Measurements from ENCODE around the gene FAM20C.
A peak's percentile ranks its signal among the peaks of the same experiment; 100 is the strongest.

The FAM20C gene

GRCh38 chr7:191981-192649 is at the start of gene FAM20C:
Gene FAM20C, plus strand, starts transcription at chr7:192571. Its CDS starts 629 bp downstream, at chr7:193200.
- no peak for DNase-seq

GRCh38 chr7:143145-143751 is 49.1 kb upstream of the FAM20C start:
- no peak for DNase-seq

- DNase-seq = no peak
These were observed 48.4 kb upstream of the FAM20C start for GRCh38 chr7:143811-144453.

GRCh38 chr7:144454-144826 is 47.9 kb upstream of the FAM20C start:
- no peak for DNase-seq

- no peak for DNase-seq
These were observed 46.5 kb upstream of the FAM20C start for GRCh38 chr7:145863-146262.

GRCh38 chr7:148543-148931 is 43.8 kb upstream of the FAM20C start:
- DNase-seq = no peak

- DNase-seq = peak; percentile 26
These were observed 43.2 kb upstream of the FAM20C start for GRCh38 chr7:148932-149790.

- no peak for DNase-seq
These were observed 42.4 kb upstream of the FAM20C start for GRCh38 chr7:149791-150636.

- DNase-seq = no peak
These were observed 41.6 kb upstream of the FAM20C start for GRCh38 chr7:150811-151221.

GRCh38 chr7:151346-152050 is 40.9 kb upstream of the FAM20C start:
- no peak for DNase-seq

- no peak for DNase-seq
These were observed 39.5 kb upstream of the FAM20C start for GRCh38 chr7:152702-153391.

- no peak for DNase-seq
These were observed 38.8 kb upstream of the FAM20C start for GRCh38 chr7:153604-154003.

- DNase-seq = no peak
These were observed 38.1 kb upstream of the FAM20C start for GRCh38 chr7:154096-154799.

- DNase-seq = no peak
These were observed 36.9 kb upstream of the FAM20C start for GRCh38 chr7:155469-155900.

GRCh38 chr7:156111-157007 is 36.0 kb upstream of the FAM20C start:
- DNase-seq = no peak

- DNase-seq = no peak
These were observed 35.4 kb upstream of the FAM20C start for GRCh38 chr7:157008-157310.

GRCh38 chr7:157771-158625 is 34.4 kb upstream of the FAM20C start:
- DNase-seq = no peak

- DNase-seq = no peak
These were observed 33.6 kb upstream of the FAM20C start for GRCh38 chr7:158771-159170.
